ENCODE results near the gene BABAM1. TPM values are rescaled to one million over a fixed set of nuclear protein-coding genes. Genes with fewer than 3 reads are reported as not detected.

The BABAM1 gene
- total and polyA plus RNA-seq, 2 of the 4 experiments (the other 2 are of a cell fraction), result 95.1 to 101 TPM

DNA sequence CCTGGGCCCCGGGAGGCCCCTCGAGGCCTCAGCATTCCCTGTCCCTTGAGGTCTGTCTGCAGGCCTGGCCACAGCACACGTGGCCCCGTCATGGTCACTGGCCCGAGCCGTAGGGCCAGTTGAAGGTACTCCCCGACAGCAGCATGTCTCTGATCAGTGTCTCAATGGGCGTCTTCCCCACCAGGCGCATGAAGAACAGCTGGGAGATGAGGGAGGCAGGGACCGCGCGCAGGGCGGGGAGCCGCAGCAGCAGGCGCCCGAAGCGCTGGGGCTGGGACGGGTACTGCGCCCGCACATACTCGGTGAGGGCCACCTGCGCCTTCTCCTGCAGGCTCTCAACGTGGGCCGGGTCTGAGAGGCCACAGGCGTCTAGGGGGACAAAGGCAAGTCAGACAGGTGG is 35.0 kb upstream of the BABAM1 start:
- DNase-seq (no peak), ATAC-seq (ENCODE audit: low read depth) (no peak)
- Histone ChIP-seq H2AK9ac (replicated peaks; ENCODE audit: low read depth, low read length, poor library complexity) (no peak overlapping the region), H2BK120ac (ENCODE audit: low read depth, low read length) (no peak overlapping the region), H3K27me3 (ENCODE audit: control insufficient read depth, insufficient read depth, low read length) (no peaks in the 10 kb centered on the region), H2BK15ac (ENCODE audit: low read depth, low read length) (no peak overlapping the region), H4K5ac (ENCODE audit: low read depth, low read length) (no peak overlapping the region), H3K9me3 (ENCODE audit: control insufficient read depth, insufficient read depth, low read length) (no peaks in the 10 kb centered on the region), H4K8ac (ENCODE audit: low read depth in 2 of 2, low read length in 2 of 2) (no peak overlapping the region), H2AFZ (replicated peaks; ENCODE audit: low read length, poor library complexity) (no peak overlapping the region), H2AK5ac (ENCODE audit: low read depth, low read length) (no peak overlapping the region), H2BK20ac (ENCODE audit: low read depth, low read length) (no peak overlapping the region), H3K9me1 (ENCODE audit: insufficient read depth, low read length) (peaks cover 10% of the 10 kb centered on the region), H3K18ac (ENCODE audit: low read depth, low read length) (no peak overlapping the region), H3K4ac (ENCODE audit: low read depth, low read length) (no peak overlapping the region), H3K9ac (ENCODE audit: low read depth, low read length) (no peak overlapping the region), H3K36me3 (ENCODE audit: control insufficient read depth, insufficient read depth, low read length) (peaks cover 36% of the 10 kb centered on the region), H3K14ac (replicated peaks; ENCODE audit: low read depth, low read length) (no peak overlapping the region), H4K20me1 (ENCODE audit: insufficient read depth, low read length) (peaks cover 11% of the 10 kb centered on the region), H3K4me3 (ENCODE audit: insufficient read depth, low read depth, low read length) (no peak overlapping the region), H4K91ac (ENCODE audit: insufficient read depth, low read depth, low read length) (no peak overlapping the region), H2BK5ac (ENCODE audit: low read depth, low read length, poor library complexity, severe bottlenecking) (no peak overlapping the region), H3K27ac (ENCODE audit: insufficient read depth, low read length) (no peak overlapping the region), H3K4me1 (ENCODE audit: control insufficient read depth, insufficient read depth, low read length) (peaks cover 12% of the 10 kb centered on the region), H3K79me1 (ENCODE audit: low read depth in 1 of 2, low read length in 2 of 2) (peaks cover 26 to 66% of the 10 kb centered on the region in 2 experiments), H3K56ac (ENCODE audit: extremely low read depth, insufficient read depth, low read length) (no peak overlapping the region), H3K4me2 (ENCODE audit: low read depth, low read length) (no peak overlapping the region), H3K23ac (ENCODE audit: low read depth, low read length) (no peak overlapping the region)
- dilution Hi-C loops (cut with HindIII; ENCODE audit: low sequenced_read_pairs, unreplicated experiment), result no loop called here
- in situ Hi-C loops (cut with MboI; ENCODE audit: low sequenced_read_pairs), result no loop called here
- TF ChIP-seq FOS (IDR thresholded peaks at IDR 0.05; ENCODE audit: low read depth, low read length), result no peak
- TF ChIP-seq MAFK (IDR thresholded peaks at IDR 0.05; ENCODE audit: low read depth, low read length), result no peak
- TF ChIP-seq CEBPB (IDR thresholded peaks at IDR 0.05; ENCODE audit: low read depth, low read length), result no peak
- TF ChIP-seq, protein P1, sequence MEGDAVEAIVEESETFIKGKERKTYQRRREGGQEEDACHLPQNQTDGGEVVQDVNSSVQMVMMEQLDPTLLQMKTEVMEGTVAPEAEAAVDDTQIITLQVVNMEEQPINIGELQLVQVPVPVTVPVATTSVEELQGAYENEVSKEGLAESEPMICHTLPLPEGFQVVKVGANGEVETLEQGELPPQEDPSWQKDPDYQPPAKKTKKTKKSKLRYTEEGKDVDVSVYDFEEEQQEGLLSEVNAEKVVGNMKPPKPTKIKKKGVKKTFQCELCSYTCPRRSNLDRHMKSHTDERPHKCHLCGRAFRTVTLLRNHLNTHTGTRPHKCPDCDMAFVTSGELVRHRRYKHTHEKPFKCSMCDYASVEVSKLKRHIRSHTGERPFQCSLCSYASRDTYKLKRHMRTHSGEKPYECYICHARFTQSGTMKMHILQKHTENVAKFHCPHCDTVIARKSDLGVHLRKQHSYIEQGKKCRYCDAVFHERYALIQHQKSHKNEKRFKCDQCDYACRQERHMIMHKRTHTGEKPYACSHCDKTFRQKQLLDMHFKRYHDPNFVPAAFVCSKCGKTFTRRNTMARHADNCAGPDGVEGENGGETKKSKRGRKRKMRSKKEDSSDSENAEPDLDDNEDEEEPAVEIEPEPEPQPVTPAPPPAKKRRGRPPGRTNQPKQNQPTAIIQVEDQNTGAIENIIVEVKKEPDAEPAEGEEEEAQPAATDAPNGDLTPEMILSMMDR (conservative IDR thresholded peaks at IDR 0.05; ENCODE audit: low read depth, low read length), result no peak
- TF ChIP-seq, protein P2, sequence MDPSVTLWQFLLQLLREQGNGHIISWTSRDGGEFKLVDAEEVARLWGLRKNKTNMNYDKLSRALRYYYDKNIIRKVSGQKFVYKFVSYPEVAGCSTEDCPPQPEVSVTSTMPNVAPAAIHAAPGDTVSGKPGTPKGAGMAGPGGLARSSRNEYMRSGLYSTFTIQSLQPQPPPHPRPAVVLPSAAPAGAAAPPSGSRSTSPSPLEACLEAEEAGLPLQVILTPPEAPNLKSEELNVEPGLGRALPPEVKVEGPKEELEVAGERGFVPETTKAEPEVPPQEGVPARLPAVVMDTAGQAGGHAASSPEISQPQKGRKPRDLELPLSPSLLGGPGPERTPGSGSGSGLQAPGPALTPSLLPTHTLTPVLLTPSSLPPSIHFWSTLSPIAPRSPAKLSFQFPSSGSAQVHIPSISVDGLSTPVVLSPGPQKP (IDR thresholded peaks at IDR 0.05; ENCODE audit: borderline replicate concordance, low read depth, low read length), result no peak
- no peak for TF ChIP-seq RFX5 (IDR thresholded peaks at IDR 0.05; ENCODE audit: low read depth, low read length)
- TF ChIP-seq, protein P3, sequence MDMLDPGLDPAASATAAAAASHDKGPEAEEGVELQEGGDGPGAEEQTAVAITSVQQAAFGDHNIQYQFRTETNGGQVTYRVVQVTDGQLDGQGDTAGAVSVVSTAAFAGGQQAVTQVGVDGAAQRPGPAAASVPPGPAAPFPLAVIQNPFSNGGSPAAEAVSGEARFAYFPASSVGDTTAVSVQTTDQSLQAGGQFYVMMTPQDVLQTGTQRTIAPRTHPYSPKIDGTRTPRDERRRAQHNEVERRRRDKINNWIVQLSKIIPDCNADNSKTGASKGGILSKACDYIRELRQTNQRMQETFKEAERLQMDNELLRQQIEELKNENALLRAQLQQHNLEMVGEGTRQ (IDR thresholded peaks at IDR 0.05; ENCODE audit: low read depth, low read length), result no peak
- TF ChIP-seq BHLHE40 (IDR thresholded peaks at IDR 0.05; ENCODE audit: low read depth, low read length), result no peak
- no peak for TF ChIP-seq RCOR1 (IDR thresholded peaks at IDR 0.05; ENCODE audit: insufficient replicate concordance, low read length)
- no peak for TF ChIP-seq MXI1 (IDR thresholded peaks at IDR 0.05; ENCODE audit: borderline replicate concordance, low read depth, low read length)
- no peak for TF ChIP-seq RAD21 (IDR thresholded peaks at IDR 0.05; ENCODE audit: low read length)
- no peak for TF ChIP-seq SMC3 (IDR thresholded peaks at IDR 0.05; ENCODE audit: low read depth, low read length)
- TF ChIP-seq CHD1 (IDR thresholded peaks at IDR 0.05; ENCODE audit: low read depth, low read length), result no peak
- no peak for TF ChIP-seq MAZ (IDR thresholded peaks at IDR 0.05; ENCODE audit: borderline replicate concordance, low read depth, low read length)
- no peak for TF ChIP-seq POLR2A (IDR thresholded peaks at IDR 0.05; ENCODE audit: low read depth, low read length)
- TSS peak; percentile 60 for BruUV-seq (replicated peaks)
- ChIA-PET POLR2A (ENCODE audit: unreplicated experiment) (no interaction called here), CTCF (no interaction called here)
- 91% methylated on average over 16 of the region's 25 CpGs; no CpG with 5 or more reads in 1 of the 2 experiments for WGBS, 2 experiments (ENCODE audit: extremely low coverage in 2 of 2, insufficient read length in 1 of 2)
- intact Hi-C loops (cut with micrococcal nuclease), result no loop called here
